Putamen (tissue), 1 donor: ENCODE measurements around the gene KCTD14.
"Not testable (repeated sequence)": the region's sequence is repeated elsewhere in the genome, so short reads cannot be mapped to it uniquely, and the experiment has no call there.

Source experiments
- DNase-seq: peaks from one replicate; pipeline ENCODE4 v3.0.0-alpha.2; 2016; ENCODE audit warnings: low spot score

The KCTD14 gene, protein sequence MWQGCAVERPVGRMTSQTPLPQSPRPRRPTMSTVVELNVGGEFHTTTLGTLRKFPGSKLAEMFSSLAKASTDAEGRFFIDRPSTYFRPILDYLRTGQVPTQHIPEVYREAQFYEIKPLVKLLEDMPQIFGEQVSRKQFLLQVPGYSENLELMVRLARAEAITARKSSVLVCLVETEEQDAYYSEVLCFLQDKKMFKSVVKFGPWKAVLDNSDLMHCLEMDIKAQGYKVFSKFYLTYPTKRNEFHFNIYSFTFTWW

GRCh38 chr11:78022397-78023396 lies at the start of gene KCTD14:
Gene KCTD14, minus strand, starts transcription at chr11:78023276. Its CDS starts 27 bp downstream, at chr11:78023249.
- DNase-seq: no peak

- no peak for DNase-seq
Measured at GRCh38 chr11:78072455-78072854, 49.4 kb upstream of the KCTD14 start.

DNA sequence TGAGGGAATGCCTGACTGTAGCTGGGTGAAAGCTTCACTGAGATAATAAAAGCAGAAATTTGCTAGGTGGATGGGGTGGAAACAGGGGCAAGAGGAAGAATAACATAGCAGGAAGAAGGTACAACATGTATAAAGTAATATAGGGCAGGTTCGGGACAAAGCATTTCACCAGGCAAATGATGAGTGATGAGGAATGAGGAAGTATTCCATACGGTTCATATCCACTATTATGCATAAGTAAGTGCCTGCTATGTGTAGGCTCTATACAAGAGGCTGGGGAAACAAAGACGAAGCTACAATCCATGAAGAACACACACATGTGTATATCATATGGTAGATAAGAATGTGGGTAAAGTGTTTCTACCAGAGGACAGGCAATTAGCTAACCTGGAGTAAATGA lies 48.6 kb upstream of the KCTD14 start:
- no peak for DNase-seq

DNA sequence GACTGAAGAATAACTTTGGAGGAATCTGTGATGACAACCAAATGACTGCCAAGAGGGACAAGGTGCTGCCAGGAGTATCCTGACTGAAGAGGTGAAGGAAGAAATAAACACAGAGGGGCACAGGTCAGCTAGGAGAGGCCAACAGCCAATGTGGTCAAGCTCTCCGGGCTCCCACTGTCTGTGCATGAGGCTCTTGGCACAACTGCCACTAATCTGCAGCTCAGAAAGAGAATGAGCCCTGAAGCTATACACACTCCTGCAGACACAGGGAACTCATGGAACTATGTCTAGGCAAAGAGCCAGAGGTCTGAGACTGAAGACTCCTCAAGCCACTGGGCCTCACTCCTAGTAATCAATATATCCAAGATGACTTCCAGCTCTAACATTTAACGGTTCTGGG lies 47.5 kb upstream of the KCTD14 start:
- DNase-seq: no peak

DNA sequence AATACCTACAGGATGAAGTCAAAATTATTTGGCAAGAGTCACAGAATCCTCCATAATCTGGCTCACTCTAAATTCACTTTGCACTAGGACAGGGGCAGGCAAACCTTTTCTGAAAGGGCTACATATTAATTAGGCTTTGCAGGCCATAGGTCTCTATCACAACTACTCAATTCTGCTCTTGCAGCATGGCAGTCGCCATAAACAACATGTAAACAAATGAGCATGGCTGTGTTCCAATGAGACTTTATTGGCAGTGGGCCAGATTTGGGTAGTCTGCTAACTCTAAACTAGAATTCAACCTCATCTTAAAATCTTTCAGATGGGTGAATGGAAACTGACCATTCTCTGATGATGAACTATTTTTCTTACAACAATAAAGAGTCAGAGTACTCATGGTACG lies 46.4 kb upstream of the KCTD14 start:
- DNase-seq: no peak

- DNase-seq: no peak
Measured at GRCh38 chr11:78067704-78068103, 44.6 kb upstream of the KCTD14 start.

DNA sequence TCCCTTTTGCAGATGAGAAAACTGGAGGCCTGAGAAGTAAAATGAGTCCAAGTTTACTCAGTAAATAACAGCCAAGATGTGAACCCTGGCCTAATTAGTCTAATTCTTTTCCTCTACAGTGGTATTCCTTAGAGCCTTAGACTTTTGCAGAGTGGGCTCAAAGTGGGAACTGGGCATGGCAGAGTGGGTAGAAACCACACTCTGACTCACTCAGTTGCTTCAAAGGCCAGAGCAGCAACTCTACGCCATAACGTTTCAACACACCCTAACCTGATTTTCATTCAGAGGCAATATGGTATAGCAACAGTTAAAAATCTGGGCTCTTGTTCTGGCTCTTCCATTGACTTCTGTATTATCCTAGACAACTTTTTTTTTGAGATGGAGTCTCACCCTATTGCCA lies 43.4 kb upstream of the KCTD14 start:
- no peak for DNase-seq

- DNase-seq: no peak
Measured at GRCh38 chr11:78065203-78065602, 42.1 kb upstream of the KCTD14 start.

DNA sequence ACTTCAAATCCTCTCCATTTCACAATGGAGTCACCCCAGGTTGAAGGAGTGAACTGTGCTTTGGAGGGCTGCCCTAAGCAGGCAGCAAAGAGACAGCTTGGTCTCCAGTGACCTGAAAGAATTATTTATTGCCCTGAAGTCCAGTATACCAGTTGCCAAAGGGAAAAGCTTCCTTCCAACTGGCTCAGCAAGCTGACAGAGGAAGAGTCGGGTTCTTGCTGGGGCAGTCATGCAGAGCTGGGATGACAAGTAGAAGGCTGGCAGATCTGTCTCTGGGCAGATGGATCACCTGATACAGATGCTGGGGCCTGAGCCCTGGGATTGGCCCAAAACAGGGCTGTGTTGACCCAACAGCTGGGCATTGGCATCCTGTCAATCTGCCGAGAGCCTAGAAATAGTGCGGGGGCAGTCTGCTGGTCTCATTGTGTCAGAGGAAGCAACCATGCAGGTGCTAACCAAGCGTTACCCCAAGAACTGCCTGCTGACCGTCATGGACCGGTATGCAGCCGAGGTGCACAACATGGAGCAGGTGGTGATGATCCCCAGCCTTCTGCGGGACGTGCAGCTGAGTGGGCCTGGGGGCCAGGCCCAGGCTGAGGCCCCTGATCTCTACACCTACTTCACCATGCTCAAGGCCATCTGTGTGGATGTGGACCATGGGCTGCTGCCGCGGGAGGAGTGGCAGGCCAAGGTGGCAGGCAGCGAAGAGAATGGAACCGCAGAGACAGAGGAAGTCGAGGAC lies 40.5 kb upstream of the KCTD14 start, which contains the start of gene THRSP:
Gene THRSP, plus strand, starts transcription at position 422 of the 742 bp plus-strand sequence. Its CDS starts 21 bp downstream, at position 443.
- DNase-seq: no peak

GRCh38 chr11:78062671-78063070 lies 39.6 kb upstream of the KCTD14 start:
- DNase-seq: no peak

DNA sequence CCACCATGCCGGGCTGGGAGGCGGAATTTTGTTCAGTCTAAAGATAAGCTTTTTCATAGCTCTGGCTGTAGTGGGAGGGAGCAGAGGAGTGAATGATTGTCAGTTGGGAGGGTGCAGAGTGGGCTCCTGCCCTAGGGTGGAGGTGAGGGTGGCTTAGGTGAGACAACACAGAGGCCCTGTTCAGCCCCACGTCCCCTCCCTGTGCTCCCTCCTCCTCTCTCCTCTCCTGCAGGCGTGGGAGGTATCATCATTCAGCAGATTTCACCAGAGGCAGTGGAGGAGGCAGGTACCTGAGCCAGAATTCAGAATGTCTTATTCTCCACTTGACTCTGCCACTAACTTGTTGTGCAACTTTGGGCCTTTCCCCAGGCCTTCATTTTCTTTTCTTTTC lies 38.8 kb upstream of the KCTD14 start:
- DNase-seq: peak; percentile 86

DNA sequence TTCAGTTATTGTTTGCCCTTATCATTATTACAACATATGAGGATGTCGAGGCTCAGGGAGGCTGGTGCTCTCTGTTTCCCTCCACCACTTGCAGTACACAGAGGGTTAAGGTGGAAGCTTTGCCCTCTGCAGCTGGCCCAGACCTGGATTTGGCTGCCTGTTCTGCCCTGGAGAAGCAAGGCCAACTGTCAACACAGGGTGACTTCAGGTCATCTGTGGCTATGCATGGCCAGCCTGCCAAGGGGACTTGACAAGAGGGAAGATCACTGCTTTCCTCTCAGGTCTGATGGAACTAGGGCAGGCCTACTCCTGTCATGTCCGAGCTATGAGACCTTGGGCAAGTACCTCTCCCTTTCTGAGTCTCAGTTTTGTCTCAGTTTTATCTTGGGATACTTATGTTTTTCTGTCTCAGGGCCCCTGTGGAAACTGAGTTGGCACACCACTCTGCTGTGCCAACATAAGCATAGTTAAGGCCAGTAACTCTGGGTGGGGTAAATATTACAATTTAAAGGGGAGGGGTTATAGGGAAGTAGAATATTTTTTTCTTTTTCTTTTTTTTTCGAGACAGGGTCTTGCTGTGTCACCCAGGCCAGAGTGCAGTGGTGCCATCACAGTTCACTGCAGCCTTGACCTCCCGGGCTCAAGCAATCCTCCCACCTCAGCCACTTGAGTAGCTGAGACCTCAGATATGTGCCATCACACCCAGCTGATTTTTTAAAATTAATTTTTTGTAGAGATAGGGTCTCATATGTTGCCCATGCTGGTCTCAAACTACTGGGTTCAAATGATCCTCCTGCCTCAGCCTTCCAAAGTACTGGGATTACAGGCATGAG lies 38.2 kb upstream of the KCTD14 start:
- no peak for DNase-seq

DNA sequence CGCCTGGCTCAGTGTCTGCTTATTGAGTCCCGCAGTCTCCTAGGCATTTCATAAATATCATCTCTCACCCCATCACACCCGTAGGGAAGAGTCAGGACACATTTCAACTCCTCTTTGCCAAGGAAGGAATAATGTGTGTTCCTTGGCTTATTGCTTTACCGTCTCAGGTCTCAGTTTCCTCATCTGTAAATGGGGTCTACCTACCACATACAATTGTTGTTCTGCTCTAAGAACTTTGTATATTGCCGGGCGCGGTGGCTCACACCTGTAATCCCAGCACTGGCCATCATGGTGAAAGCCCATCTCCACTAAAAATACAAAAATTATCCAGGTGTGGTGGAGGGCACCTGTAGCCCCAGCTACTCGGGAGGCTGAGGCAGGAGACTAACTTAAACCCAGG lies 37.5 kb upstream of the KCTD14 start:
- no peak for DNase-seq

GRCh38 chr11:78059749-78060328 lies 36.8 kb upstream of the KCTD14 start:
- not testable (repeated sequence) for DNase-seq

- DNase-seq: no peak
Measured at GRCh38 chr11:78057462-78058055, 34.5 kb upstream of the KCTD14 start.

DNA sequence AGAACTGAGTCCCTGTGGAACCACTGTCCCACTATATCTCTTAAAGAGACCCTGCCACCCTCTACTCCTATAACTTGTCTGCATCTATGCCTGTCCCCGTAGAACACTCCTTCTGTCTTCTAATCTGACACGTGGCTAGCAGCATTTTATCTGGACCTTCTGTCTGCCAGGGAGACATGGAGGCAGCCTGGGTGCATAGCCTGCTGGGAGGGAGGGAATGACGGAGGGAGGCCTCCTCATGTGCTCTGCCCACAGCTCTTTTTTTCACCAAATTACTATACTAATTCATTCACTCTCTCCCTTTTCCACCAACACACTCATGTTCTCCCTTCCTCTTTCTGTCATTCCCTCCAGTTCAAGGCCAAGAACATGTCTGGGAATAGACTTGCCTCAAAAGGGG lies 33.0 kb upstream of the KCTD14 start:
- no peak for DNase-seq

- DNase-seq: no peak
Measured at GRCh38 chr11:78054971-78055370, 31.9 kb upstream of the KCTD14 start.

- no peak for DNase-seq
Measured at GRCh38 chr11:78050964-78051831, 28.1 kb upstream of the KCTD14 start.

GRCh38 chr11:78049348-78049747 lies 26.3 kb upstream of the KCTD14 start:
- no peak for DNase-seq

DNA sequence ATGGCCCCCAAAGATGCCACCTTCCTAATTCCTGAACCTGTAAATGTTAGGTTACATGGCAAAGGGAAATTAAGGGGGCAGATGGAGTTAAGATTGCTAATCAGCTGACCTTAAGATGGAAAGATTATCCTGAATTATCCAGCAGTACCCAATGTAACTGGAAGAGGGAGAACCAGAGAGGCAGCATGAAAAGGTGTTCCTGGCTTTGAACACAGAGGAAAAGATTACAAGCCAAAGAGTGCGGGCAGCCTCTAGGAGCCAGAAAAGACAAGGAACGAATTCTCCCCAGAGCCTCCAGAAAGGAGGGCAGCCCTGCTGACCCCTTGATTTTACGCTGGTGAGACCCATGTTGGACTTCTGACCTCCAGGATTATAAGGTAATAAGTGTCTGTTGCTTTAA lies 25.5 kb upstream of the KCTD14 start:
- DNase-seq: no peak
